Astrocyte (in vitro differentiated cells and primary cell): ENCODE measurements around the gene NME5.

Experiments used
- EZH2 ChIP-seq: IDR thresholded peaks from 2 replicates; pipeline ENCODE4 v1.6.1; 2012; ENCODE audit warnings: mild to moderate bottlenecking, low read length, inconsistent platforms; ENCODE audit not compliant: insufficient read depth
- TF ChIP-seq, protein P1 (sequence below): IDR thresholded peaks from 2 replicates; pipeline ENCODE4 v1.5.1; 2011; ENCODE audit warnings: low read depth, mild to moderate bottlenecking, inconsistent platforms, low read length, moderate library complexity; ENCODE audit not compliant: insufficient read depth

- TF ChIP-seq, protein P1, sequence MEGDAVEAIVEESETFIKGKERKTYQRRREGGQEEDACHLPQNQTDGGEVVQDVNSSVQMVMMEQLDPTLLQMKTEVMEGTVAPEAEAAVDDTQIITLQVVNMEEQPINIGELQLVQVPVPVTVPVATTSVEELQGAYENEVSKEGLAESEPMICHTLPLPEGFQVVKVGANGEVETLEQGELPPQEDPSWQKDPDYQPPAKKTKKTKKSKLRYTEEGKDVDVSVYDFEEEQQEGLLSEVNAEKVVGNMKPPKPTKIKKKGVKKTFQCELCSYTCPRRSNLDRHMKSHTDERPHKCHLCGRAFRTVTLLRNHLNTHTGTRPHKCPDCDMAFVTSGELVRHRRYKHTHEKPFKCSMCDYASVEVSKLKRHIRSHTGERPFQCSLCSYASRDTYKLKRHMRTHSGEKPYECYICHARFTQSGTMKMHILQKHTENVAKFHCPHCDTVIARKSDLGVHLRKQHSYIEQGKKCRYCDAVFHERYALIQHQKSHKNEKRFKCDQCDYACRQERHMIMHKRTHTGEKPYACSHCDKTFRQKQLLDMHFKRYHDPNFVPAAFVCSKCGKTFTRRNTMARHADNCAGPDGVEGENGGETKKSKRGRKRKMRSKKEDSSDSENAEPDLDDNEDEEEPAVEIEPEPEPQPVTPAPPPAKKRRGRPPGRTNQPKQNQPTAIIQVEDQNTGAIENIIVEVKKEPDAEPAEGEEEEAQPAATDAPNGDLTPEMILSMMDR = no peak
- TF ChIP-seq EZH2 = no peak
These were observed 46.9 kb downstream of the NME5 start for GRCh38 chr5:138092301-138092700.
